ENCODE results near the gene RGPD8.

DNA sequence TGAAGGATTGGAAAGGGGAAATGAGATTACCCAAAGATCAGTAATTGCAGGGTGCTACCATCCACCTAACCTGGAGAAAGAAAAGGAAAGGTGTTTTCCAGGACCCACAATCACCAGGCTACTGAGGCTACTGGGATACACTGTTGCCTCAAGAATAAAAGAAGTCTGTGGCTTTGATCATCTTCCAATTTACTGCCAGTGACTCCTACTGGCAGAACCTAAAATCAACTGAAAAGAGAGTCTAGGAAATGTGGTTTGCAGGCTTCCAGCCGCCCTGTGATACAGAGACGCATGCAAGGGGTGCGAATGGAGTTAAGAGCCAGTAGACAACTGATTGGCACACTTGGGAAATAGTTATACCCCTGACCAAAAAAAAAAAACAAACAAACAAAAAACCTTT, 31.9 kb upstream of the RGPD8 start:
- TF ChIP-seq TAF1 (CRISPR knock-in tag; IDR thresholded peaks at IDR 0.05): no peak
- TF ChIP-seq ZNF382 (CRISPR knock-in tag; IDR thresholded peaks at IDR 0.05; ENCODE audit: borderline replicate concordance): no peak
- TF ChIP-seq, protein P1, sequence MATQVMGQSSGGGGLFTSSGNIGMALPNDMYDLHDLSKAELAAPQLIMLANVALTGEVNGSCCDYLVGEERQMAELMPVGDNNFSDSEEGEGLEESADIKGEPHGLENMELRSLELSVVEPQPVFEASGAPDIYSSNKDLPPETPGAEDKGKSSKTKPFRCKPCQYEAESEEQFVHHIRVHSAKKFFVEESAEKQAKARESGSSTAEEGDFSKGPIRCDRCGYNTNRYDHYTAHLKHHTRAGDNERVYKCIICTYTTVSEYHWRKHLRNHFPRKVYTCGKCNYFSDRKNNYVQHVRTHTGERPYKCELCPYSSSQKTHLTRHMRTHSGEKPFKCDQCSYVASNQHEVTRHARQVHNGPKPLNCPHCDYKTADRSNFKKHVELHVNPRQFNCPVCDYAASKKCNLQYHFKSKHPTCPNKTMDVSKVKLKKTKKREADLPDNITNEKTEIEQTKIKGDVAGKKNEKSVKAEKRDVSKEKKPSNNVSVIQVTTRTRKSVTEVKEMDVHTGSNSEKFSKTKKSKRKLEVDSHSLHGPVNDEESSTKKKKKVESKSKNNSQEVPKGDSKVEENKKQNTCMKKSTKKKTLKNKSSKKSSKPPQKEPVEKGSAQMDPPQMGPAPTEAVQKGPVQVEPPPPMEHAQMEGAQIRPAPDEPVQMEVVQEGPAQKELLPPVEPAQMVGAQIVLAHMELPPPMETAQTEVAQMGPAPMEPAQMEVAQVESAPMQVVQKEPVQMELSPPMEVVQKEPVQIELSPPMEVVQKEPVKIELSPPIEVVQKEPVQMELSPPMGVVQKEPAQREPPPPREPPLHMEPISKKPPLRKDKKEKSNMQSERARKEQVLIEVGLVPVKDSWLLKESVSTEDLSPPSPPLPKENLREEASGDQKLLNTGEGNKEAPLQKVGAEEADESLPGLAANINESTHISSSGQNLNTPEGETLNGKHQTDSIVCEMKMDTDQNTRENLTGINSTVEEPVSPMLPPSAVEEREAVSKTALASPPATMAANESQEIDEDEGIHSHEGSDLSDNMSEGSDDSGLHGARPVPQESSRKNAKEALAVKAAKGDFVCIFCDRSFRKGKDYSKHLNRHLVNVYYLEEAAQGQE (IDR thresholded peaks at IDR 0.05; ENCODE audit: borderline replicate concordance in 1 of 2, low read depth in 1 of 2, low read length in 2 of 2): no peak
- no peak for TF ChIP-seq TEAD2 (CRISPR knock-in tag; IDR thresholded peaks at IDR 0.05)
- TF ChIP-seq SIN3B (IDR thresholded peaks at IDR 0.05; ENCODE audit: low read length): no peak
- no peak for TF ChIP-seq TARDBP (CRISPR knock-in tag; IDR thresholded peaks at IDR 0.05)
- TF ChIP-seq SAFB2 (CRISPR knock-in tag; IDR thresholded peaks at IDR 0.05; ENCODE audit: borderline replicate concordance, low read depth): no peak

All from HepG2 (cell line).